Muscle layer of colon (tissue), 2 donors: ENCODE results near the gene GPRC5D.

Source experiments
- H3K27ac ChIP-seq: one replicate; pipeline ENCODE4 v1.7.0; 2013; ENCODE audit warnings: low read depth, mild to moderate bottlenecking, low read length, moderate library complexity
- H3K27me3 ChIP-seq, 2 donors: one replicate each; pipeline ENCODE4 v1.7.0; 2013; ENCODE audit warnings: low read length in 2 of 2, mild to moderate bottlenecking in 2 of 2; ENCODE audit not compliant: insufficient read depth in 2 of 2, control insufficient read depth in 1 of 2
- H3K36me3 ChIP-seq: one replicate; pipeline ENCODE4 v1.7.0; 2013; ENCODE audit warnings: mild to moderate bottlenecking, low read length; ENCODE audit not compliant: insufficient read depth
- H3K4me1 ChIP-seq: one replicate; pipeline ENCODE4 v1.7.0; 2013; ENCODE audit warnings: mild to moderate bottlenecking, low read length; ENCODE audit not compliant: insufficient read depth
- H3K4me3 ChIP-seq, 2 donors: one replicate each; pipeline ENCODE4 v1.7.0; 2013; ENCODE audit warnings: low read length in 2 of 2, low read depth in 1 of 2, mild to moderate bottlenecking in 1 of 2, moderate library complexity in 1 of 2
- H3K9ac ChIP-seq: one replicate; pipeline ENCODE4 v1.7.0; 2013; ENCODE audit warnings: low read length
- H3K9me3 ChIP-seq: one replicate; pipeline ENCODE4 v1.7.0; 2013; ENCODE audit warnings: mild to moderate bottlenecking, low read length
- donor health status: abdominal sarcoma.
- donor health status: Adenocarcinoma of cecum.

Gene GPRC5D

GRCh38 chr12:12977231-12977630 is 25.3 kb upstream of the GPRC5D start:
- Histone ChIP-seq H3K36me3 (peaks cover 44% of the 10 kb centered on the region), H3K4me3 (no peak overlapping the region), H3K9me3 (peaks cover 3% of the 10 kb centered on the region), H3K9ac (no peak overlapping the region), H3K27ac (no peak overlapping the region), H3K27me3 (no peaks in the 10 kb centered on the region), H3K4me1 (peaks cover 31% of the 10 kb centered on the region)

- peaks cover 3% of the 10 kb centered on the region for H3K9me3 ChIP-seq
- H3K9ac ChIP-seq = no peak overlapping the region
- no peak overlapping the region for H3K4me3 ChIP-seq
- no peaks in the 10 kb centered on the region for H3K27me3 ChIP-seq
- H3K4me1 ChIP-seq = peaks cover 31% of the 10 kb centered on the region
- peaks cover 48% of the 10 kb centered on the region for H3K36me3 ChIP-seq
- H3K27ac ChIP-seq = no peak overlapping the region
These were observed 24.4 kb upstream of the GPRC5D start for GRCh38 chr12:12976366-12976765.

GRCh38 chr12:12975322-12976077 is 23.5 kb upstream of the GPRC5D start:
- Histone ChIP-seq H3K36me3 (peaks cover 42% of the 10 kb centered on the region), H3K4me3 (no peak overlapping the region), H3K27ac (no peak overlapping the region), H3K4me1 (peaks cover 27% of the 10 kb centered on the region), H3K9me3 (peaks cover 3% of the 10 kb centered on the region), H3K9ac (no peak overlapping the region), H3K27me3 (no peaks in the 10 kb centered on the region)

GRCh38 chr12:12974211-12974610 is 22.2 kb upstream of the GPRC5D start:
- Histone ChIP-seq H3K9me3 (peaks cover 3% of the 10 kb centered on the region), H3K9ac (no peak overlapping the region), H3K36me3 (peaks cover 42% of the 10 kb centered on the region), H3K27me3 (no peaks in the 10 kb centered on the region), H3K4me3 (no peak overlapping the region), H3K4me1 (peaks cover 14% of the 10 kb centered on the region), H3K27ac (no peak overlapping the region)

- Histone ChIP-seq H3K9me3 (peaks cover 3% of the 10 kb centered on the region), H3K27ac (no peak overlapping the region), H3K9ac (no peak overlapping the region), H3K27me3 (no peaks in the 10 kb centered on the region), H3K36me3 (peaks cover 35% of the 10 kb centered on the region), H3K4me3 (no peak overlapping the region), H3K4me1 (peaks cover 11% of the 10 kb centered on the region)
These were observed 21.0 kb upstream of the GPRC5D start for GRCh38 chr12:12973019-12973418.

- Histone ChIP-seq H3K27ac (no peak overlapping the region), H3K9ac (no peak overlapping the region), H3K27me3 (no peaks in the 10 kb centered on the region), H3K4me3 (no peak overlapping the region), H3K36me3 (peaks cover 6% of the 10 kb centered on the region), H3K4me1 (no peaks in the 10 kb centered on the region), H3K9me3 (no peaks in the 10 kb centered on the region)
These were observed 13.9 kb upstream of the GPRC5D start for GRCh38 chr12:12965836-12966235.

GRCh38 chr12:12964255-12964654 is 12.3 kb upstream of the GPRC5D start:
- Histone ChIP-seq H3K27ac (no peak overlapping the region), H3K9ac (no peak overlapping the region), H3K36me3 (peaks cover 6% of the 10 kb centered on the region), H3K4me3 (no peak overlapping the region), H3K9me3 (no peaks in the 10 kb centered on the region), H3K4me1 (no peaks in the 10 kb centered on the region), H3K27me3 (no peaks in the 10 kb centered on the region)

- H3K4me3 ChIP-seq = no peak overlapping the region
- no peak overlapping the region for H3K9ac ChIP-seq
- H3K27me3 ChIP-seq = no peaks in the 10 kb centered on the region
- no peaks in the 10 kb centered on the region for H3K36me3 ChIP-seq
- H3K27ac ChIP-seq = no peak overlapping the region
- H3K9me3 ChIP-seq = no peaks in the 10 kb centered on the region
- H3K4me1 ChIP-seq = no peaks in the 10 kb centered on the region
These were observed 8.8 kb upstream of the GPRC5D start for GRCh38 chr12:12960639-12961209.

- no peaks in the 10 kb centered on the region for H3K4me1 ChIP-seq
- H3K36me3 ChIP-seq = no peaks in the 10 kb centered on the region
- no peaks in the 10 kb centered on the region for H3K9me3 ChIP-seq
- no peaks in the 10 kb centered on the region for H3K27me3 ChIP-seq
- no peak overlapping the region for H3K27ac ChIP-seq
- H3K4me3 ChIP-seq = no peak overlapping the region
- H3K9ac ChIP-seq = no peak overlapping the region
These were observed 6.9 kb upstream of the GPRC5D start for GRCh38 chr12:12958886-12959285.

GRCh38 chr12:12954878-12955625 is 3.1 kb upstream of the GPRC5D start:
- Histone ChIP-seq H3K9ac (no peak overlapping the region), H3K9me3 (no peaks in the 10 kb centered on the region), H3K27ac (no peak overlapping the region), H3K4me1 (no peaks in the 10 kb centered on the region), H3K36me3 (no peaks in the 10 kb centered on the region), H3K27me3 (no peaks in the 10 kb centered on the region), H3K4me3 (no peak overlapping the region)

- Histone ChIP-seq H3K27me3 (no peaks in the 10 kb centered on the region), H3K36me3 (no peaks in the 10 kb centered on the region), H3K27ac (no peak overlapping the region), H3K4me1 (no peaks in the 10 kb centered on the region), H3K9ac (no peak overlapping the region), H3K9me3 (no peaks in the 10 kb centered on the region), H3K4me3 (no peak overlapping the region)
These were observed 2.4 kb upstream of the GPRC5D start for GRCh38 chr12:12954356-12954755.
